HUES6 (cell line): ENCODE results near the gene SLC5A5.

ENCODE experiments used
- H3K27ac ChIP-seq: 2 replicates; pipeline ENCODE4 v1.7.0; 2013; ENCODE audit warnings: low read depth, mild to moderate bottlenecking, low read length, inconsistent platforms
- H3K27me3 ChIP-seq: 2 replicates; pipeline ENCODE4 v1.6.1; 2013; ENCODE audit warnings: low read length; ENCODE audit not compliant: control insufficient read depth, insufficient read depth
- H3K36me3 ChIP-seq: 2 replicates; pipeline ENCODE4 v1.6.1; 2013; ENCODE audit warnings: low read length; ENCODE audit not compliant: control insufficient read depth, insufficient read depth
- H3K4me1 ChIP-seq: 2 replicates; pipeline ENCODE4 v1.6.1; 2013; ENCODE audit warnings: low read length; ENCODE audit not compliant: control insufficient read depth, insufficient read depth
- H3K4me3 ChIP-seq: 2 replicates; pipeline ENCODE4 v1.5.1; 2013; ENCODE audit warnings: low read depth, low read length
- H3K9ac ChIP-seq: one replicate; pipeline ENCODE4 v1.6.1; 2013; ENCODE audit warnings: mild to moderate bottlenecking, low read length
- H3K9me3 ChIP-seq: 2 replicates; pipeline ENCODE4 v1.6.1; 2013; ENCODE audit warnings: low read depth, low read length; ENCODE audit not compliant: control insufficient read depth, insufficient read depth

Gene SLC5A5

DNA sequence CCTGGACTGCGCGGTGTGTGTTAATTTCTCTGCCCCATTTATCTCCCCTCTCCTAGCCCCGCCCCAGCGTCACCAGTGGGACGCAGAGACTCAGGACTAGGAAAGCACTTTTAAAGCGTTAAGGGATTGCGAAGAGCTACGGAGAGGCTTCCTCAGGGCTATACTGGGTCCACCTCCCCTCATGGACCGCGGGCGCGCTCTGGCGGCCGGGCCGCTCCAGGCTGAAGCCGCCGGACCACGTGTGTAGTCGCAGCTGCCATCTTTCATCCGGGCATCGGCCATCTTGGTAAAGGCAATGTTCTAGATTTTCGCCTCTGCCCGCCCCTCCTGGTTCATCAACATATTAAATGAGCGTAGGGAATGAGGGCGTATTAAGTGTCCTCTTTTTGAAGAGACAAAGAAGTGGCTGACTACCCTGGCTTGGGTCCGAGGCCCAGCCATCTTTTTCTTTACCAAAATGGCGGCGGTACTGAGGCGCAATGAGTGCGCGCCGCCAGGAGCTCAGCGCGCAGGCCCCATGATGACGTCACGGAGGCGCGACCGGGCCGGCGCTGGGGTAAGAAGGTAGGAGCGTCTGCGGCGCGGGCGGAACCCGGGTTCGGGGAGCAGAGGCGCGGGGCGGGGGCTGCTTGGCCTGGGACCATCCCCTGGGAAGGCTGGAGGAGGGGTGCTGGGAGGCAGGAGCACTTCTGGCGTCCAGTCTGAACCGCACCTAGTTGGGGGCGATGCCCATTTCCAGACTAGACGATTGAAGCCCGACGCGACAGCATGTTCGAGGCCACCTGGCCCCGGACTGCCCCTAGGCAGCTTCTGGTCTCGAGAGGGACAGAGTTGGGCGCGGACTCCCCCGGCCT lies 61.0 kb downstream of the SLC5A5 start, which contains the start of gene CCDC124:
TSS of gene CCDC124 (plus strand) at position 531 of the 854 bp plus-strand sequence. CDS start 3,406 bp downstream, outside the sequence.
- Histone ChIP-seq H3K27ac (peak within 1 kb of the TSS; percentile 98), H3K9me3 (no peaks in the 10 kb centered on the region), H3K36me3 (peaks cover 8% of the 10 kb centered on the region), H3K9ac (peak within 1 kb of the TSS; percentile 97), H3K27me3 (no peaks in the 10 kb centered on the region), H3K4me3 (peak within 1 kb of the TSS; percentile 85), H3K4me1 (peaks cover 14% of the 10 kb centered on the region)

DNA sequence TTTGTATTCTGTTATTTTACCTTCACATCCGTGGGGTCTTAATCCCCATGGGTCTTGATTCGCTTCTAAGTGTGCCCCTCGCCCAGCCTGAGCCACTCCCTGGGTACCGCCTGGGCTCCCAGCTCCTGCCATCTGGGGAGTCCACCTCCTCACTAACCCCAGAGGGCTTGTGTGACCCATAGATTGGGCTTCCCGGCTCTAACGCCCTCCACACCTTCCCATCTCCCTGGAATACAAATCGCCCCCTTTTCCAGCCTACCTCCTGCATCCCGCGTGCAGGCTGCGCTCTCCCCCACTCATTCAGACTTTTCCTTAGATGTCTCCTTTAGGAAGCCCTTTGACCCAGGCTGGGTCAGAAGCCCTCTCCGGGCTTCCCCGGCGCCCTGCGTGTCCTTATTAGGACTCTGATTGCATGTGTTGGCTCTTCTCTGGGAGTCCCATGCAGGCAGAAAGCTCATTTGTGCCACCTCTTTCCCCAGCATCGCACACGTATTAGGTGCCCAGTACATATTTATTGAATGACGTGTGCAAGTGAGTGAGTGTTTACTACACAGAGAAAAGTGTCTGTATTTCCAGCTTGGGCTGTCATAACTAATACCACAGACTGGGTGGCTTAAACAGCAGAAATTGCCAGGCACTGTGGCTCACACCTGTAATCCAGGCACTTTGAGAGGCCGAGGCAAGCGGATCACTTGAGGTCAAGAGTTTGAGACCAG lies 61.8 kb downstream of the SLC5A5 start:
- Histone ChIP-seq H3K9me3 (no peaks in the 10 kb centered on the region), H3K4me1 (peaks cover 14% of the 10 kb centered on the region), H3K27me3 (no peaks in the 10 kb centered on the region), H3K4me3 (peak overlapping the region; percentile 85), H3K36me3 (peaks cover 8% of the 10 kb centered on the region), H3K27ac (peak overlapping the region; percentile 98; the same call in 1 of the 2 replicates), H3K9ac (peak overlapping the region; percentile 97)

DNA sequence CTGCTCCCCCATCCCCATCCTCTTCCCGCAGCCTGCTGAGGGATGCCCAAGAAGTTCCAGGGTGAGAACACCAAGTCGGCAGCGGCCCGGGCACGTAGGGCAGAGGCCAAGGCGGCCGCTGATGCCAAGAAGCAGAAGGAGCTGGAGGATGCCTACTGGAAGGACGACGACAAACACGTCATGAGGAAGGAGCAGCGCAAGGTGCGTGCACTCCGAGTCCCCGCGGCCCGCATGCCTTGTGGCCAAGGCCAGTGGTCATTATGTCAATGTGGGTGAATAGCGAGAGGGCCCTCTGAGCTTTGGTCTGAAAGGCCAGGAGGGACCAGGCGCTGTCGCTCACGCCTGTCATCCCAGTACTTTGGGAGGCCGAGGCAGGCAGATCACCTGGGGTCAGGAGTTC lies 64.6 kb downstream of the SLC5A5 start:
- Histone ChIP-seq H3K9me3 (no peaks in the 10 kb centered on the region), H3K27me3 (no peaks in the 10 kb centered on the region), H3K27ac (no peak overlapping the region), H3K4me3 (no peak overlapping the region), H3K9ac (no peak overlapping the region), H3K36me3 (peaks cover 18% of the 10 kb centered on the region), H3K4me1 (peaks cover 13% of the 10 kb centered on the region)

DNA sequence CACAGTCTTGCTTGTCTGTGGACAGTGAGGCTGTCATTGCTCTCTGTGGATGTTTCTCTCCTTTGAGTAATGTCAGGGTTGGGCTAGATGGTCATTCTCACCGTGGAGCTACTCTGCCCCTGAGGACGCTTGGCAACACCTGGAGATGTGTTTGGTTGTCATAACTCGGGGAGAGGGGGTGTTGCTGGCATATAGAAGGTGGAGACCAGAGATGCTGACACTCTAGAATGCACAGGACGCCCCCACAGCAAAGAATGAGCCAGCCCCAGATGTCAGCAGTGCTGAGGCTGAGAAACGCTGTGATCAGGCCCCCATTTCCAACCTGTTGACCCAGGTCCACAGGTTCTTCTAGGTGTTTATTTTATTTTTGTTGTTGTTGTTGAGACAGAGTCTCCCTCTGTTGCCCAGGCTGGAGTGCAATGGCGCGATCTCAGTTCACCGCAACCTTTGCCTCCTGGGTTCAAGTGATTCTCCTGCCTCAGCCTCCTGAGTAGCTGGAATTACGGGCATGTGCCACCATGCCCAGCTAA lies 65.7 kb downstream of the SLC5A5 start:
- no peaks in the 10 kb centered on the region for H3K27me3 ChIP-seq
- H3K4me3 ChIP-seq: no peak overlapping the region
- no peaks in the 10 kb centered on the region for H3K9me3 ChIP-seq
- H3K27ac ChIP-seq: no peak overlapping the region
- H3K9ac ChIP-seq: no peak overlapping the region
- H3K4me1 ChIP-seq: peaks cover 11% of the 10 kb centered on the region
- H3K36me3 ChIP-seq: peaks cover 23% of the 10 kb centered on the region

DNA sequence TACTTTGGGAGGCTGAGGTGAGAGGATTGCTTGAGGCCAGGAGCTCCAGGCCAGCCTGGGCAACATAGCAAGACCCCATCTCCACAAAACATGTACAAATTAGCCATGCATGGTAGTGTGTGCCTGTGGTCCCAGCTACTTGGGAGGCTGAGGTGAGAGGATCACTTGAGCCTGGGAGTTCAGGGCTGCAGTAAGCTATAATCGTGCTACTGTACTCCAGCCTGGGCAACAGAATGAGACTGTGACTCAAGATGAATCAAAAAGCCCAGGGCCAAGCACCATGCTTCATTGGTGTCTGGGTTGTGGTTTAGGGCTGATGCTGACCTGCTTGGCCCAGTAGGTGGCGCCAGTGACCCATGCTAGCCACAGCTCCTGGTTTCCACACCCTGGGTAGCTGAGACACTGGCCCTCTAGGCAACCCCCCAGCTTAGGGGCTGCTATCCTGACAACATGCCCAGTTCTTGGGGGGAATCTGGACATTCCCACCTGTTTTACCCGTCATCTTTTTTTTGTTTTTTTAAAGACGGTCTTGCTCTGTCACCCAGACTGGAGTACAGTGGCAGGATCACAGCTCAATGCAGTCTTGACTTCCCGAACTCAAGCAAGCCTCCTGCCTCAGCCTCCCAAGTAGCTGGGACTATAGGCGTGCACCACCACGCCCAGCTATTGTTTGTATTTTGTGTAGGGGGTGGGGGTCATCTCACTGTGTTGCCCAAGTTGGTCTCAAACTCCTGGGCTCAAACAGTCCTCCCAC lies 66.5 kb downstream of the SLC5A5 start:
- peaks cover 26% of the 10 kb centered on the region for H3K36me3 ChIP-seq
- no peak overlapping the region for H3K4me3 ChIP-seq
- no peak overlapping the region for H3K9ac ChIP-seq
- no peaks in the 10 kb centered on the region for H3K27me3 ChIP-seq
- no peaks in the 10 kb centered on the region for H3K9me3 ChIP-seq
- H3K27ac ChIP-seq: no peak overlapping the region
- H3K4me1 ChIP-seq: peaks cover 16% of the 10 kb centered on the region

DNA sequence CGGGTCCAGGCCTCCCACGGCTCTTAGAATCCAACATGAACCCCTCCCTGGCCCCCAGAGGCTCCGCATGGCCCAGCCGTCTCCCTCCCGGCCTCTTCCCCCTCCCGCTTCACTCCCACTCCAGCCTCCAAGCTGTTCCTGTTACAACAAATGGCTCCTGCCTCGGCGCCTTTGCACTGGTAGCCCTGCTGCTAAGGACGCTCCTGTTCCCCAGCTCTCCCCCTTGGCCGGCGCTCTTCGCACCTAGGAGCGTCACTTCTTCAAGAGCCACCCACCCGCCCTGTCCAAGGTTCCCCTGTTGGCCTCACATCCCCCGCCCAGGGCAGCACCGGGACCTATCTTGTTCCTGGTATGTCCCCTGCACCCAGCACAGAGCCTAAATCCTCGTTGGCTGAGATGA lies 70.4 kb downstream of the SLC5A5 start:
- 0 out of 2 replicates have a peak overlapping the region, but pooled peaks have one; percentile 37 for H3K27ac ChIP-seq
- peak overlapping the region; percentile 6; the same call in 1 of the 2 replicates for H3K4me3 ChIP-seq
- H3K4me1 ChIP-seq: peaks cover 15% of the 10 kb centered on the region
- no peaks in the 10 kb centered on the region for H3K27me3 ChIP-seq
- peaks cover 33% of the 10 kb centered on the region for H3K36me3 ChIP-seq
- H3K9me3 ChIP-seq: no peaks in the 10 kb centered on the region
- H3K9ac ChIP-seq: no peak overlapping the region

DNA sequence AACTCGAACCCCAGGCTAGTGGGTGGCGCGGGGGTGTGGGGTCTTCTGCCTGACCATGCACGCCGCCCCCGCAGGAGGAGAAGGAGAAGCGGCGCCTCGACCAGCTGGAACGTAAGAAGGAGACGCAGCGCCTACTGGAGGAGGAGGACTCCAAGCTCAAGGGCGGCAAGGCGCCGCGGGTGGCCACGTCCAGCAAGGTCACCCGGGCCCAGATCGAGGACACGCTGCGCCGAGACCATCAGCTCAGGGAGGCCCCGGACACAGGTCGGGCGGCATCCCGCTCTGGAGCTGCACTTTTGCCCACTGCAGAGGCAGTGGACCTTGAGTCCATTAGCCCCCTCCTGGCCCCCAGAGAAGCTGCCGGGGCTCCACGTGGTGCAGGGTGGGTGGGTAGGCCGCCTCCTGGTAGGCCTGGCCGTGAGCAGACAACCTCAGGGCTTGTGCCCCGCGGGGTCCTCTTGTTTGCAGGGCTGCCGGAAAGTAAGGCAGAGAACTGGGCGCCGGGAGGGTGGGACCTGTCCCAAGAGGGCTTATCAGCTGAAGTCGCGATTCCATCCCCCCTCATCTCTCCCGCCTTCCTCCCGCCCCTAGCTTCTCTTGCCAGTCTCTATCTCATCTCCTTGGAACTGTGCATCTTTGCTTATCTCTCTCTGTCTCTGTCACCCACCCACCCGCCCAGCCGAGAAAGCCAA lies 71.0 kb downstream of the SLC5A5 start:
- no peaks in the 10 kb centered on the region for H3K9me3 ChIP-seq
- H3K36me3 ChIP-seq: peaks cover 30% of the 10 kb centered on the region
- H3K4me3 ChIP-seq: peak overlapping the region; percentile 6; the same call in 1 of the 2 replicates
- no peaks in the 10 kb centered on the region for H3K27me3 ChIP-seq
- 0 out of 2 replicates have a peak overlapping the region, but pooled peaks have one; percentile 37 for H3K27ac ChIP-seq
- no peak overlapping the region for H3K9ac ChIP-seq
- peaks cover 16% of the 10 kb centered on the region for H3K4me1 ChIP-seq

DNA sequence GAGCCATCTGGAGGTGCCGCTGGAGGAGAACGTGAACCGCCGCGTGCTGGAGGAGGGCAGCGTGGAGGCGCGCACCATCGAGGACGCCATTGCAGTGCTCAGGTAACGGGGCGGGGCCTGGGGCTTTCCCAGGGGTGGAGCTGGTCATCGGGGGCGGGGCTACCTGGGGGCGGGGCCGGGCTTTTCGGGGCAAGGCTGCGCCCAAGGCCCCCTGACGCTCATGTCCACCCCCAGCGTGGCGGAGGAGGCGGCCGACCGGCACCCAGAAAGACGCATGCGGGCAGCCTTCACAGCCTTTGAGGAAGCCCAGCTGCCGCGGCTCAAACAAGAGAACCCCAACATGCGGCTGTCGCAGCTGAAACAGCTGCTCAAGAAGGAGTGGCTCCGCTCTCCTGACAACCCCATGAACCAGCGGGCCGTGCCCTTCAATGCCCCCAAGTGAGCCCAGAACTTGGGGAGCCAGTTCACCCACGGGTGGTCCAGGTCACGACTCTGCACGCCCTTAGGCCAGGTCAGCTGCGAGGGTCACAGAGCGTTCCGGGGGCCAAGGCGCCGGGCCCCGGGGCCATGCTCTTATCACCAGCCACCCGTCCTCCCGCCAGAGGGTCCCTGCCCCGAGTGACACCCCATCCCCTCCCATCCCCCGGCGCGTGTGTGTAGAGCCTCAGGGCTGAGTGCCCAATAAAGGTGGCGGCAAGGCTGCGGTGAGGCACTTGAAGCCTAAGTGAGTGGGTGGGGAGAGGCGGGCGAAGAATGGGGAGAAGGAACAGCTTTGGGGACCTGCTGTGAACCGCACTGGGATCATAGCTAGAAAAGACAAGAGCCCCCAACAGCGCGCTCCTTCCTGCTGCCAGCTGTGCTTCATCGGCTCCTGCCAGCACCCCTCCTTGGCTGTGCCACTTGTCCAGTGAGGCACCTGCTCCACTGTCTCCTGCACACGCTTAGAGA lies 71.8 kb downstream of the SLC5A5 start:
- Histone ChIP-seq H3K27me3 (no peaks in the 10 kb centered on the region), H3K27ac (no peak overlapping the region), H3K4me1 (peaks cover 16% of the 10 kb centered on the region), H3K4me3 (no peak overlapping the region), H3K9ac (no peak overlapping the region), H3K36me3 (peaks cover 30% of the 10 kb centered on the region), H3K9me3 (no peaks in the 10 kb centered on the region)

DNA sequence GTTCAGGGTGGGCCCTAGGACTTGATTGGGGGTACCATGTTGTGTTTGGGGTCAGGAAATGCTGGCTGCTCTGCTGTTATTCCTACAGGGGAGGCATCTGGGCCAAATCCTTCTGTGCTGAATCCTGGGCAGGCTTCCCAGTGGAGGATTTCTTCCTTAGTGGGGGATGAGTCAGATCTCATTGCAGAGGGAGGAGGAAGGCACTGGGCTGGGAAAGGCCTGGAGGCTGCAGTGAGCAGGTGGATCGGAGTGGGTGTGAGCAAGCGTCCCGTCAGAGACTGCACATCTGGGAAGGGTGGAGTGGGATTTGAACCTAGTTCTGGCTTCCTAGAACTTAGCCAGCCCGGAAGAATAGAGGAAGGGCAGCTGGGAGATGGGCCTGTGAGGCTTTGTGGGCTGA lies 72.6 kb downstream of the SLC5A5 start:
- Histone ChIP-seq H3K36me3 (peaks cover 29% of the 10 kb centered on the region), H3K27me3 (peaks cover 7% of the 10 kb centered on the region), H3K9ac (no peak overlapping the region), H3K4me1 (peaks cover 19% of the 10 kb centered on the region), H3K4me3 (no peak overlapping the region), H3K9me3 (no peaks in the 10 kb centered on the region), H3K27ac (no peak overlapping the region)
